ENCODE data around the gene MARK4.

GRCh38 chr19:45217193-45217956, 33.7 kb upstream of the MARK4 start:
- TF ChIP-seq EZH2 (IDR thresholded peaks at IDR 0.05): no peak
- no peak for TF ChIP-seq POLR2AphosphoS5 (IDR thresholded peaks at IDR 0.05; ENCODE audit: borderline replicate concordance, low read depth, low read length)
- no peak for TF ChIP-seq FOXP2 (optimal IDR thresholded peaks at IDR 0.05; ENCODE audit: control extremely low read depth, extremely low read length, insufficient read depth)
